Right lobe of liver (tissue), 4 donors: ENCODE results near the gene NAV1.

Experiments
- POLR2A ChIP-seq: fragments of 450-650 bp; IDR thresholded peaks from one replicate; pipeline ENCODE4 v1.6.1; 2017; ENCODE audit warnings: antibody characterized with exemption, mild to moderate bottlenecking
- TF ChIP-seq, protein P1 (sequence below), 4 donors: fragments of 200-600 bp in 3 of 4; fragments of 450-650 bp in 1 of 4; IDR thresholded peaks; one replicate each; pipeline versions ENCODE4 v1.5.1 to v1.8.0; 2016 to 2022; ENCODE audit warnings: antibody characterized with exemption in 4 of 4, mild to moderate bottlenecking in 2 of 4
- donor health status: DM: no; HTN: no; CAD: no.
- donor health status: DM: no; HTN: no; CAD: no.
- donor health status: DM: no; HTN: yes; CAD: no.

DNA sequence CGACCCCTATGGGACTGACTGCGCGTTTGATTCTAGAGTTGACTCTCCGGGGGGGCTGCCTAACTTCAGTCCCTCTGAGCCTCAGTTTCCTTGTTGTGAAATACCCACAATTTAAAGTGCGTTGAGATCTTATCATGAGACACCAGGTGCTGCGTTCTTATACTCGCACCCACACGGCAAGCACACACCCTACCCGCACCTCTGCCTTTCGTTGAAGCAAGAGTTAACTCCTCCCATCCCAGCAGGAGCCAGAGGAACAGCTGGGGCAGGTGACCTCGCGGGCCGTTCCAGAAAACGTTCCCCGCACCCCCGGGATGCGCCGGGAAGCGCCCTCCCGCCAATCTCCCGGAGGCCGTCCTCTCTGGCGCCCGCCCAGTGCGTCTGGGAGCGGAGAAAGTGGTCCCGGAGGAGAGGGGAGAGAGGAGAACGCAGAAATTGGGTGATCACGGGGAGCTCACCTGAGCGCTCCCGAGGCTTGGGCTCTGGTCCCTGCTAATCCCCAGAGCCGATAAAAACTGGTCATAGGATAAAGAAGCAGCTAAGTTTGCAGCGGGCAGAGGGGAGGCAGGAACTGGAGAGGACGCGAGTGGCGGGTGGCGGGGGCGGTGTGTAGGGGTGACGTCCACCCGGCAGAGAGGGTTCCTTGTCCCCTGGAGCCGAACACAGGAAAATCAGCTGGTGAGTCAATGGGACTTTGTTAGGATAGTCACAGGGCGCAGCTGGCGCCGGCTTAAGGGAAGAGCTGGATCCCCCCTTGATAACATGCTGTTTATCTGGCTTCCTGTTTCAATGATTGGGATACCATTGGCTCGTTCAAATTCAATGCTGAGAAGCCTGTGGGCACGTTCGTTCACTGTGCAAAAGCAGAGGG is 869 bp downstream of the NAV1 start:
- TF ChIP-seq, protein P1, sequence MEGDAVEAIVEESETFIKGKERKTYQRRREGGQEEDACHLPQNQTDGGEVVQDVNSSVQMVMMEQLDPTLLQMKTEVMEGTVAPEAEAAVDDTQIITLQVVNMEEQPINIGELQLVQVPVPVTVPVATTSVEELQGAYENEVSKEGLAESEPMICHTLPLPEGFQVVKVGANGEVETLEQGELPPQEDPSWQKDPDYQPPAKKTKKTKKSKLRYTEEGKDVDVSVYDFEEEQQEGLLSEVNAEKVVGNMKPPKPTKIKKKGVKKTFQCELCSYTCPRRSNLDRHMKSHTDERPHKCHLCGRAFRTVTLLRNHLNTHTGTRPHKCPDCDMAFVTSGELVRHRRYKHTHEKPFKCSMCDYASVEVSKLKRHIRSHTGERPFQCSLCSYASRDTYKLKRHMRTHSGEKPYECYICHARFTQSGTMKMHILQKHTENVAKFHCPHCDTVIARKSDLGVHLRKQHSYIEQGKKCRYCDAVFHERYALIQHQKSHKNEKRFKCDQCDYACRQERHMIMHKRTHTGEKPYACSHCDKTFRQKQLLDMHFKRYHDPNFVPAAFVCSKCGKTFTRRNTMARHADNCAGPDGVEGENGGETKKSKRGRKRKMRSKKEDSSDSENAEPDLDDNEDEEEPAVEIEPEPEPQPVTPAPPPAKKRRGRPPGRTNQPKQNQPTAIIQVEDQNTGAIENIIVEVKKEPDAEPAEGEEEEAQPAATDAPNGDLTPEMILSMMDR (IDR thresholded peaks at IDR 0.05): no peak
- TF ChIP-seq POLR2A: no peak
